Measurements from ENCODE around the gene SLC37A2.

- TF ChIP-seq CHD1 (IDR thresholded peaks at IDR 0.05; ENCODE audit: low read depth, low read length), result no peak
- no peak for TF ChIP-seq MAFK (IDR thresholded peaks at IDR 0.05; ENCODE audit: low read depth, low read length)
- TF ChIP-seq ELK1 (IDR thresholded peaks at IDR 0.05; ENCODE audit: borderline replicate concordance, low read depth, low read length), result no peak
- no peak for TF ChIP-seq CTCF (conservative IDR thresholded peaks at IDR 0.05; ENCODE audit: low read depth, low read length)
- no peak for TF ChIP-seq BHLHE40 (IDR thresholded peaks at IDR 0.05; ENCODE audit: low read depth, low read length)
- TF ChIP-seq POLR2A (IDR thresholded peaks at IDR 0.05; ENCODE audit: low read depth, low read length), result no peak
- TF ChIP-seq USF2 (IDR thresholded peaks at IDR 0.05; ENCODE audit: low read depth, low read length), result no peak
- no peak for TF ChIP-seq RAD21 (IDR thresholded peaks at IDR 0.05; ENCODE audit: low read length)
- no peak for TF ChIP-seq MAZ (IDR thresholded peaks at IDR 0.05; ENCODE audit: borderline replicate concordance, low read depth, low read length)
Measured at GRCh38 chr11:125025968-125026367, 37.1 kb upstream of the SLC37A2 start.

All from IMR-90 (cell line).